ENCODE measurements around the gene C9orf72. TPM values are rescaled to one million over a fixed set of nuclear protein-coding genes. Genes with fewer than 3 reads are reported as not detected.

The C9orf72 gene
- total and polyA plus RNA-seq, 2 of the 8 experiments (the other 6 are each of a cell fraction or from before 2014, with no cell fraction given) = 7.2 to 17.5 TPM

DNA sequence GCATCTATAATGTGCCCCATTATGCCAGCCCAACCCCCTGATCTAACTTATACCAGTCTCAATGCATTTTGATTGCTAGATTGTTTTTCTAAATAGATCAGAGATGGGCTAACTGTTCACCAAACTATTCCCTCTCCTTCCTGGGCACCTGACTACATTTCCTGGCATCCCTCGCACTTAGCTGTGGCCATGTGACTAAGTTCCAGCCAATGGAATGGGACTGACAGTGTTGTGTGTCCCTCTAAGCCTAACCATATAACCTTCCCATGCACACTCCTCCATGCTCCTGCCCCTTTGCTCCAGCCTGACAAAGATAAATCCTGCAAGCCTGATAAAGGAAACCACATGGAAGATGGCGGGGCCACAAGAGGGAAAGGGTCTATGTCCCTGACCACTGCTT lies 61.5 kb downstream of the C9orf72 start:
- Histone ChIP-seq H3K9ac (replicated peaks in 1 of 4; ENCODE audit: extremely low read depth in 1 of 4, low read depth in 3 of 4, low read length in 3 of 4) (no peak overlapping the region), H3K27me3 (replicated peaks in 1 of 4; ENCODE audit: control insufficient read depth in 3 of 4, extremely low read depth in 1 of 4, insufficient read depth in 3 of 4, low read length in 3 of 4) (no peaks in the 10 kb centered on the region), H3K36me3 (ENCODE audit: control insufficient read depth in 2 of 4, insufficient read depth in 4 of 4, low read length in 3 of 4) (peaks cover 0 to 5% (median 0%) of the 10 kb centered on the region in 4 experiments; a peak in 1 of 8 replicates), H3K23me2 (ENCODE audit: low read depth, low read length) (no peaks in the 10 kb centered on the region), H3K56ac (replicated peaks; ENCODE audit: insufficient read length, low read depth, low read length) (no peak overlapping the region), H3K4ac (replicated peaks; ENCODE audit: insufficient read length, low read depth, low read length) (no peak overlapping the region), H4K20me1 (replicated peaks in 1 of 2; ENCODE audit: control insufficient read depth in 1 of 2, insufficient read depth in 2 of 2, low read length in 2 of 2) (no peaks in the 10 kb centered on the region), H3K23ac (ENCODE audit: insufficient read length) (no peak overlapping the region), H3K18ac (ENCODE audit: extremely low read depth, low read length) (no peak overlapping the region), H3K4me2 (ENCODE audit: insufficient read depth in 1 of 2, low read depth in 2 of 2, low read length in 2 of 2) (no peak overlapping the region), H2BK120ac (replicated peaks; ENCODE audit: low read depth, low read length) (no peak overlapping the region), H3K14ac (ENCODE audit: insufficient read length) (no peak overlapping the region), H3K79me2 (ENCODE audit: control insufficient read depth in 1 of 2, insufficient read depth in 2 of 2, low read length in 2 of 2) (peaks cover 0 to 20% of the 10 kb centered on the region in 2 experiments; a peak in 2 of 4 replicates), H2AK5ac (ENCODE audit: low read depth, low read length) (no peak overlapping the region), H3K9me3 (ENCODE audit: insufficient read depth in 2 of 2, low read depth in 1 of 2, low read length in 1 of 2) (no peaks in the 10 kb centered on the region), H2AFZ (ENCODE audit: low read length) (no peak overlapping the region), H4K5ac (ENCODE audit: insufficient read length, low read depth, low read length) (no peak overlapping the region), H3K79me1 (ENCODE audit: low read depth, low read length) (no peaks in the 10 kb centered on the region), H3K27ac (ENCODE audit: low read depth, low read length) (no peak overlapping the region), H2BK20ac (ENCODE audit: low read length) (no peak overlapping the region), H3K4me1 (replicated peaks in 1 of 4; ENCODE audit: control insufficient read depth in 3 of 4, insufficient read depth in 4 of 4, low read length in 3 of 4) (no peaks in the 10 kb centered on the region), H4K91ac (replicated peaks; ENCODE audit: insufficient read length, low read length) (no peak overlapping the region), H2BK15ac (ENCODE audit: low read length) (no peak overlapping the region), H4K8ac (ENCODE audit: extremely low read depth, insufficient read depth, low read length) (no peak overlapping the region), H2BK12ac (ENCODE audit: low read depth, low read length) (no peak overlapping the region), H3K4me3 (ENCODE audit: extremely low read depth in 1 of 4, insufficient read depth in 2 of 4, low read depth in 3 of 4, low read length in 4 of 4) (no peak overlapping the region), H2BK5ac (ENCODE audit: low read depth, low read length) (no peak overlapping the region)
- ChIA-PET CTCF (ENCODE audit: partially characterized antibody) (interaction anchor here (1.0 to 2.0 kb wide), 3 partner anchors 9 to 36 kb away, joined by 3 to 4 read pairs (median 4); no protein-coding TSS in a partner anchor), POLR2A (ENCODE audit: partially characterized antibody) (interaction anchor here (1.1 kb wide), 1 partner anchor 165 kb away, joined by 3 read pairs; no protein-coding TSS in a partner anchor)
- FAIRE-seq (no peak), DNase-seq (ENCODE audit: low read depth in 1 of 2, low spot score in 2 of 2) (no peak)
- WGBS, 2 experiments (ENCODE audit: extremely low coverage in 1 of 2, insufficient coverage in 1 of 2, insufficient read length in 1 of 2, insufficient replicate concordance in 2 of 2, low coverage in 1 of 2, low lambda C conversion rate in 2 of 2, missing lambda C conversion rate in 1 of 2) = 82% methylated on average over 2 of the region's 2 CpGs; no CpG with 5 or more reads in 1 of the 2 experiments
- TF ChIP-seq, protein P1, sequence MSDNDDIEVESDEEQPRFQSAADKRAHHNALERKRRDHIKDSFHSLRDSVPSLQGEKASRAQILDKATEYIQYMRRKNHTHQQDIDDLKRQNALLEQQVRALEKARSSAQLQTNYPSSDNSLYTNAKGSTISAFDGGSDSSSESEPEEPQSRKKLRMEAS (IDR thresholded peaks at IDR 0.05) = 0 out of 2 replicates have a peak, but pooled peaks have one; percentile 32
- TF ChIP-seq POLR2A (IDR thresholded peaks at IDR 0.05; ENCODE audit: control extremely low read depth in 1 of 2, low read depth in 2 of 2, low read length in 2 of 2) (no peak), BACH1 (IDR thresholded peaks at IDR 0.05; ENCODE audit: low read length) (no peak), HDAC2 (IDR thresholded peaks at IDR 0.05; ENCODE audit: borderline replicate concordance in 1 of 2, low read depth in 2 of 2, low read length in 2 of 2) (no peak), CTBP2 (IDR thresholded peaks at IDR 0.05; ENCODE audit: borderline replicate concordance, insufficient read depth, insufficient read length, low read length) (no peak), CREB1 (IDR thresholded peaks at IDR 0.05) (no peak), TCF12 (IDR thresholded peaks at IDR 0.05; ENCODE audit: low read depth, low read length) (no peak), RAD21 (IDR thresholded peaks at IDR 0.05 in 1 of 2, conservative IDR thresholded peaks at IDR 0.05 in 1 of 2; ENCODE audit: low read depth in 2 of 2, low read length in 2 of 2) (no peak)
- TF ChIP-seq, protein P2, sequence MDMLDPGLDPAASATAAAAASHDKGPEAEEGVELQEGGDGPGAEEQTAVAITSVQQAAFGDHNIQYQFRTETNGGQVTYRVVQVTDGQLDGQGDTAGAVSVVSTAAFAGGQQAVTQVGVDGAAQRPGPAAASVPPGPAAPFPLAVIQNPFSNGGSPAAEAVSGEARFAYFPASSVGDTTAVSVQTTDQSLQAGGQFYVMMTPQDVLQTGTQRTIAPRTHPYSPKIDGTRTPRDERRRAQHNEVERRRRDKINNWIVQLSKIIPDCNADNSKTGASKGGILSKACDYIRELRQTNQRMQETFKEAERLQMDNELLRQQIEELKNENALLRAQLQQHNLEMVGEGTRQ (IDR thresholded peaks at IDR 0.05; ENCODE audit: low read length) = peak; percentile 43; the same call in 1 of the 2 replicates
